HepG2 (cell line): ENCODE data around the gene TANC1. TPM values are rescaled to one million over a fixed set of nuclear protein-coding genes. Genes with fewer than 3 reads are reported as not detected.

ENCODE experiments used
- ATAC-seq: fragments of 200-7000 bp; cut with Tn5 transposase; 3 replicates; pipeline ENCODE4 v1.9.1; 2020; ENCODE audit warnings: mild to moderate bottlenecking, moderate library complexity
- BruUV-seq: library from RNA; stranded (reverse); fragments of 400-500 nt; replicated peaks from 2 replicates; lab custom pipeline; 2021; lab: Mats Ljungman, UMichigan
- CTCF ChIA-PET: fragments of 300-600 bp; formaldehyde crosslinking; extraction: SDS; loops from one replicate; lab custom pipeline; 2021; ENCODE audit warnings: low total read pairs, inconsistent platforms, low intra/inter-chr PET ratio; lab: Yijun Ruan, JAX
- POLR2A ChIA-PET: fragments of 350-600 bp; sonication (Branson Sonifier 250); formaldehyde crosslinking; loops from one replicate; lab custom pipeline; 2020; ENCODE audit warnings: antibody characterized with exemption, inconsistent platforms; lab: Yijun Ruan, JAX
- DNase-seq: peaks from one replicate; pipeline ENCODE4 v3.0.0-alpha.2; 2015; ENCODE audit warnings: low spot score
- FAIRE-seq: peaks from 3 replicates; lab custom pipeline; 2011; peaks lifted over from hg19 to GRCh38; lab: Jason Lieb, UNC
- H2AFZ ChIP-seq: one replicate; pipeline ENCODE4 v1.6.1; 2011; ENCODE audit warnings: low read length, inconsistent platforms
- H3K27ac ChIP-seq: fragments of 300-600 bp; 3 replicates; pipeline ENCODE4 v1.8.0; 2011; ENCODE audit warnings: mixed run types, mild to moderate bottlenecking, mixed read lengths, low read length, inconsistent platforms; ENCODE audit not compliant: insufficient read depth; ENCODE audit errors: extremely low read length
- H3K27me3 ChIP-seq, 2 experiments: fragments of 200-600 bp in 1 of 2; 2 replicates in 1 of 2; 3 replicates in 1 of 2; pipeline versions ENCODE4 v1.6.0 to v1.8.0; 2011; ENCODE audit warnings: low read length in 2 of 2, mild to moderate bottlenecking in 2 of 2, moderate library complexity in 2 of 2, inconsistent platforms in 1 of 2; ENCODE audit not compliant: insufficient read depth in 2 of 2, control insufficient read depth in 1 of 2
- H3K36me3 ChIP-seq, 2 experiments: fragments of 200-600 bp in 1 of 2; replicated peaks in 1 of 2; 2 replicates in 1 of 2; 3 replicates in 1 of 2; pipeline versions ENCODE4 v1.5.1 to v1.8.0; 2011; ENCODE audit warnings: low read length in 2 of 2, inconsistent platforms in 1 of 2; ENCODE audit not compliant: insufficient read depth in 2 of 2, control insufficient read depth in 1 of 2
- H3K4me1 ChIP-seq: 2 replicates; pipeline ENCODE4 v1.5.1; 2012; ENCODE audit warnings: low read length, inconsistent platforms; ENCODE audit not compliant: insufficient read depth
- H3K4me2 ChIP-seq: 2 replicates; pipeline ENCODE4 v1.6.0; 2011; ENCODE audit warnings: low read depth, low read length, inconsistent platforms
- H3K4me3 ChIP-seq, 3 experiments: fragments of 200-600 bp in 1 of 3; sonication (generic), shearing (Covaris generic) in 1 of 3; replicated peaks in 1 of 3; 2 replicates each; pipeline ENCODE4 v1.5.1; 2011 to 2016; ENCODE audit warnings: low read length in 3 of 3, inconsistent platforms in 2 of 3, low read depth in 2 of 3, mild to moderate bottlenecking in 2 of 3, control low read depth in 1 of 3, mixed read lengths in 1 of 3; ENCODE audit not compliant: insufficient read depth in 1 of 3
- H3K79me2 ChIP-seq: one replicate; pipeline ENCODE4 v1.6.1; 2011; ENCODE audit warnings: low read length, inconsistent platforms; ENCODE audit not compliant: insufficient read depth
- H3K9ac ChIP-seq: 2 replicates; pipeline ENCODE4 v1.6.0; 2011; ENCODE audit warnings: mild to moderate bottlenecking, low read depth, low read length, inconsistent platforms; ENCODE audit not compliant: insufficient read depth
- H3K9me3 ChIP-seq: 2 replicates; pipeline ENCODE4 v1.5.1; 2012; ENCODE audit warnings: mild to moderate bottlenecking, low read length
- H4K20me1 ChIP-seq: 2 replicates; pipeline ENCODE4 v1.6.0; 2011; ENCODE audit warnings: inconsistent platforms, mild to moderate bottlenecking, low read length, moderate library complexity; ENCODE audit not compliant: insufficient read depth
- AHR ChIP-seq: IDR thresholded peaks from 2 replicates; pipeline ENCODE4 v1.6.1; 2018; ENCODE audit warnings: missing genetic modification reagents, missing compliant biosample characterization
- HHEX ChIP-seq: IDR thresholded peaks from 2 replicates; pipeline ENCODE4 v1.6.1; 2016; ENCODE audit warnings: control low read depth
- KAT8 ChIP-seq: IDR thresholded peaks from 2 replicates; pipeline ENCODE4 v1.6.1; 2016; ENCODE audit warnings: missing genetic modification reagents, missing compliant biosample characterization
- MEF2D ChIP-seq: sonication (generic); formaldehyde crosslinking; IDR thresholded peaks from 2 replicates; pipeline ENCODE4 v1.5.1; 2020; ENCODE audit warnings: mild to moderate bottlenecking, missing genetic modification reagents
- MTA3 ChIP-seq: sonication (generic); formaldehyde crosslinking; IDR thresholded peaks from 2 replicates; pipeline ENCODE4 v1.4.0; 2020; ENCODE audit warnings: missing genetic modification reagents
- THYN1 ChIP-seq: sonication (generic); formaldehyde crosslinking; IDR thresholded peaks from 2 replicates; pipeline ENCODE4 v1.8.1; 2023; ENCODE audit warnings: low read depth, mild to moderate bottlenecking, moderate library complexity, missing genetic modification reagents, borderline replicate concordance
- XBP1 ChIP-seq: sonication (generic); formaldehyde crosslinking; IDR thresholded peaks from 2 replicates; pipeline ENCODE4 v1.5.0; 2020; ENCODE audit warnings: missing genetic modification reagents
- ZMYM4 ChIP-seq: sonication (generic); formaldehyde crosslinking; IDR thresholded peaks from 2 replicates; pipeline ENCODE4 v1.8.1; 2023; ENCODE audit warnings: mild to moderate bottlenecking, missing genetic modification reagents
- ZNF205 ChIP-seq: IDR thresholded peaks from 2 replicates; pipeline ENCODE4 v1.6.1; 2018; ENCODE audit warnings: missing biosample characterization, missing genetic modification reagents
- ZNF891 ChIP-seq: sonication (generic); formaldehyde crosslinking; IDR thresholded peaks from 2 replicates; pipeline ENCODE4 v1.5.0; 2020; ENCODE audit warnings: mild to moderate bottlenecking, missing genetic modification reagents
- WGBS: methylation state at CpG from one replicate; pipeline ENCODE4 v1.1.6; 2017; ENCODE audit warnings: low lambda C conversion rate; 5-methylcytosine and 5-hydroxymethylcytosine counted together
- in situ Hi-C: cut with HindIII; loops from 2 replicates; pipeline ENCODE4 v1.10.0; 2017; ENCODE audit warnings: low pct_unique_long_range_greater_than_20kb; ENCODE audit not compliant: extremely low pct_ligation_motif_present
- intact Hi-C: fragments of 100-400 bp; cut with micrococcal nuclease; formaldehyde crosslinking; loops from one replicate; pipeline ENCODE4 v1.10.0; 2022; ENCODE audit not compliant: unreplicated experiment
- polyA plus RNA-seq, 8 experiments: library from polyadenylated mRNA; depleted of rRNA in 3 of 8; stranded (reverse) in 7 of 8; unstranded in 1 of 8; fragments of >200 nt; fragmentation: Illumina TruSeq in 4 of 8; extraction: Trizol in 4 of 8; gene quantifications; 2 replicates each; pipeline versions ENCODE4 v1.2.1 to v1.2.3, GENCODE V29; 2011 to 2016; ENCODE audit warnings: low read depth in 4 of 8, missing spikeins in 1 of 8, mixed read lengths in 1 of 8; ENCODE audit not compliant: insufficient read depth in 1 of 8
- total RNA-seq, 5 experiments: library from RNA; depleted of rRNA; stranded (reverse); fragments of >200 nt; fragmentation: Illumina TruSeq; extraction: Trizol; gene quantifications; 2 replicates each; pipeline ENCODE4 v1.2.3, GENCODE V29; 2016; ENCODE audit warnings: low read depth in 1 of 5
- TF ChIP-seq, protein P1 (sequence below): sonication (generic); formaldehyde crosslinking; IDR thresholded peaks from 2 replicates; pipeline ENCODE4 v1.4.0; 2020; ENCODE audit warnings: missing genetic modification reagents
- TF ChIP-seq, protein P2 (sequence below): IDR thresholded peaks from 2 replicates; pipeline ENCODE4 v1.6.1; 2016; ENCODE audit warnings: mild to moderate bottlenecking, missing biosample characterization, missing genetic modification reagents

Gene TANC1
- total and polyA plus RNA-seq, 2 of the 13 experiments (the other 11 are each of a cell fraction or from before 2014, with no cell fraction given), result 2.3 to 5.6 TPM

- no peak overlapping the region for H2AFZ ChIP-seq
- POLR2A ChIA-PET, result interaction anchor here (0.9 kb wide), 1 partner anchor 408 kb away, joined by 3 read pairs; no protein-coding TSS in a partner anchor
- H3K27me3 ChIP-seq, result no peaks in the 10 kb centered on the region
- no peak overlapping the region for H3K4me3 ChIP-seq
- H3K9me3 ChIP-seq, result no peaks in the 10 kb centered on the region
- TF ChIP-seq ZNF891 (CRISPR knock-in tag) (no peak), ZMYM4 (CRISPR knock-in tag) (no peak), MTA3 (CRISPR knock-in tag) (no peak), MEF2D (no peak), THYN1 (CRISPR knock-in tag) (no peak), HHEX (no peak), XBP1 (no peak), AHR (CRISPR knock-in tag) (no peak), ZNF205 (CRISPR knock-in tag) (no peak), KAT8 (no peak)
- TF ChIP-seq, protein P1, sequence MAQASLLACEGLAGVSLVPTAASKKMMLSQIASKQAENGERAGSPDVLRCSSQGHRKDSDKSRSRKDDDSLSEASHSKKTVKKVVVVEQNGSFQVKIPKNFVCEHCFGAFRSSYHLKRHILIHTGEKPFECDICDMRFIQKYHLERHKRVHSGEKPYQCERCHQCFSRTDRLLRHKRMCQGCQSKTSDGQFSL (CRISPR knock-in tag), result no peak
- TF ChIP-seq, protein P2, sequence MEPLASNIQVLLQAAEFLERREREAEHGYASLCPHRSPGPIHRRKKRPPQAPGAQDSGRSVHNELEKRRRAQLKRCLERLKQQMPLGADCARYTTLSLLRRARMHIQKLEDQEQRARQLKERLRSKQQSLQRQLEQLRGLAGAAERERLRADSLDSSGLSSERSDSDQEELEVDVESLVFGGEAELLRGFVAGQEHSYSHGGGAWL (CRISPR knock-in tag), result no peak
- TF ChIP-seq, all 625 proteins: peak for 0
- Histone ChIP-seq H3K27ac (no peak overlapping the region), H3K4me1 (peaks cover 10% of the 10 kb centered on the region), H3K36me3 (no peaks in the 10 kb centered on the region), H3K79me2 (no peaks in the 10 kb centered on the region), H3K9ac (no peak overlapping the region), H3K4me2 (no peak overlapping the region), H4K20me1 (no peaks in the 10 kb centered on the region)
- in situ Hi-C loops, result no loop called here
- WGBS, result 86% methylated on average over 6 of the region's 6 CpGs
- intact Hi-C loops, result no loop called here
- ATAC-seq, result no peak
- DNase-seq, result no peak
- BruUV-seq, result no TSS peak
- CTCF ChIA-PET, result no interaction called here
- FAIRE-seq, result no peak
Observed at GRCh38 chr2:159206736-159207380, 238.4 kb downstream of the TANC1 start.
